Astrocyte of the hippocampus (primary cell): Measurements from ENCODE around the gene L3MBTL2.
"Not testable (repeated sequence)": the region's sequence is repeated elsewhere in the genome, so short reads cannot be mapped to it uniquely, and the experiment has no call there.

Source experiments
- DNase-seq: peaks from one replicate; pipeline ENCODE4 v3.0.0; 2011; ENCODE audit warnings: low read depth, low spot score

The L3MBTL2 gene

DNA sequence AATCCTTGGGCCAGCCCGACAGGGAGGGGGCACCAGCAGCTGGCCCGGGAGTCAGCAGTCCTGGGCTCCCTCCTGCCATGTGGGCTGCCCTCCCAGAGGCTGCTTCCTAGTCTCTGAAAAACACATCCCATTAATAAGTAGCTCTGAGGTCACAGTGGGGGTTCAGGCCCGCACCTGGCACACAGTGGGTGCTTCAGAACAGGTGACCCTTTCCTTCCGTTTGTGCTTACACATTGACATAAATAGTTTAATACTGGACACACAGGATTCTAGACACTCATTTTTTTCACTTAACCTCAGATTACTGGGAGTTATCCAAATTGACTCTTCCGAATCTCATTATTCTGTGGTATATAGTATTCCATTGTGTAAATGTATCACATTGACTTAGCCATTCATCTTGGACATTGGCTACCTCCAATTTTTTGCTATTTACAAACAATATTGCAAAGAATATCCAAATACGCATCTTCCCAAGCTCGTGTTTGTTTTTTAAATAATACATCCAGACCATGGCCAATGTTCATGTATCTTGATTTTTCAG, 36.1 kb downstream of the L3MBTL2 start:
- DNase-seq, result no peak

DNA sequence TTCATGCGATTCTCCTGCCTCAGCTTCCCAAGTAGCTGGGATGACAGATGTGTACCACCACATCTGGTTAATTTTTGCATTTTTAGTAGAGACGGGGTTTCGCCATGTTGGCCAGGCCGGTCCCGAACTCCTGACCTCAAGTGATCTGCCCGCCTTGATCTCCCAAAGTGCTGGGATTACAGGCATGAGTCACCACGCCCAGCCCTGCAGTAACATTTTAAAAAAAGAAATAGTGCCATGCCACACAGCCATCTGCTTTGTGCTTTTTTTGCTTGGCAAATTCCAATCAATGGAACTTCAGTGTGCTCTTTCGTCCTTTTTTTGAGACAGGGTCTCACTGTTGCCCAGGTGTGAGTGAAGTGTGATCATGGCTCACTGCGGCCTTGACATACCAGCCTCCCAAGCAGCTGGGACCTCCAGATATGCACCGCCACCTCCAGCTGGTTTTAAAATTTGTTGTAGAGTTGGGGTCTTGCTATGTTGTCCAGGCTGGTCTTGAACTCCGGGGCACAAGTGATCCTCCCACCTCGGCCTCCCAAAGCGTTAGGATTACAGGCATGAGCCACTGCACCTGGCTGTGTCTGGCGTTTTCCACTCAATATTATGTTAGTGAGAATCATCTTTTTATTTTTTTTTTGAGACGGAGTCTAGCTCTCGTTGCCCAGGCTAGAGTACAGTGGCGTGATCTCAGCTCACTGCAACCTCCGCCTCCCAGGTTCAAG, 37.4 kb downstream of the L3MBTL2 start:
- no peak for DNase-seq

DNA sequence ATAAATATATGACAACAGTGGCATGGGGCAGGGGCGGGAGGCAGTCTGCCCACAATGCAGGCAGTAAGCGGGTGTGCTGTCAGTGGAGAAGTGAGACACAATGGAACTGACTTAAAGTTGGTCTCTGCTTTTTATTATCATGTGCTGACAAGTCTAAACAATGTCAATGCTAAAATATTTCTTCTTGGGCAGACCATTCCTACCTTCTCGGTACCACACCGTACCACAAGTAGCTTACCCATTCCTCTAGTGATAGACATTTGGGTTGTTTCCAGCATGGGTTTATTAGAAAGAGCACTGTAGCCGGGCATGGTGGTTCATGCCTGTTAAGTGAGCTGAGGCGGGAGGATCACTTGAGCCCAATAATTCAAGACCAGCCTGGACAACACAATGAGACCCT, 38.2 kb downstream of the L3MBTL2 start:
- DNase-seq, result no peak

DNA sequence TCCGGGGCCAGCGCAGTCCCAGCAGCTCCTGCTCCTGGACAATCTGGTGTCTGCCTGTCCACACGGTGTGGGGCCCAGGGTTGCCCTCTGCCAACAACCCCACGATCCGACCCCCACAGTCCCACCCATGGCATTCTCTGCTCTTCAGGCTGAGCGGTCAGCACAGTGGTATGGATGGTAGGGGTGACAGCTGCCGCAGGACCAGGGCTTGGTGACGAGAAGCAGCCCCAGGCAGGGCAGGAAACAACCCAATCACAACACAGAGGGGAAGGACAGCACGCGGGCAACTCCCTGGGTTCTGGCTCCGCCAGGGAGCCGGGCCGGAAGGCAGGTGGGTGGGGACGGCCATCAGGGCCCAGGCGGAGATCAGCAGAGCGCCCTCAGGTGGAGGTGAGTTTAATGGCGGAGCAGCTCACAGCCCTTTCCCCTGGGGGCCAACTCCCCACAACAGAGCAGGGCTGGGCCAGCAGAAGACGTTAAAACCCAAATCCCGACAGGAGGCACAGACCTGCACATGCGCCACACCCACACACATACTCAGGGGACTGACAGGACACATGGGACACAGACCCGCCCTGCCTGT, 40.9 kb downstream of the L3MBTL2 start:
- no peak for DNase-seq

DNA sequence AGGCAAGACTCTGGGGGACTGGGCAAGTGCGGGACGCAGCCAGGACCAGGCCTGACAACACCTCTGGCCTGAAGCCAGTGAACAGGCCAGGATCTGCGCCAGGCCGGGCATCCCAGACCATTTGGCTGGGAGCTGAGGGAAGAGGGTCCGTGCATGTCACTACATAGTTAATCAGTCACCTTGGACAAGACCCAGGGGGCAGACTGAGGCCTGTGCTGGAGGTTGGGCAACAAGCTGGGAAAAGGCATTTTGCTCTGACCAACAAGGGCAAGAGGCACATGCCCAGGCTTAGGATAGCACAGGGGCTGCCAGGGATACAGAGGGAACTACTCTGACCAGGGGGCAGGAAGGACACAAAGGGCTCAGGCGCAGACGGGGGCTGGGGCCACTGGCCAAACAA, 42.6 kb downstream of the L3MBTL2 start:
- DNase-seq, result no peak

DNA sequence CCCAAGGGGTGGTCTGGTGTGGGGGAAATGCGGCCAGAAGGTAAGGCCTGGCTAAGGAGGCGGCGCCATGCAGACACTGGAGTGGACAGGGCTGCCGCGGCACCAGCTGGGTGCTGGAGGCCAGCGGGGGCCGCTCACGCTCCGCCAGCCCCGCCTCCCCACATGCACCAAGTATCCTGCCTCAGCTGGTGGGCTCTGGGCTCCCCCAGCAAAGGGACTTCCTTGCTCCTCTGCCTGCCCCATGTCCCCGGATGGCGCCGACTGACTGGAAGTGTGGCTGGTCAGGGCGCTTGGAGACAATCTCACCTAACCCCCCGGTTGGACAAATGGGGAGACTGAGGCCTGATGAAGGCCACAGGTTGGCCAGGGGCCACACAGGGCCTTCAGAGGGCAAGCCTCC, 43.2 kb downstream of the L3MBTL2 start:
- no peak for DNase-seq

DNA sequence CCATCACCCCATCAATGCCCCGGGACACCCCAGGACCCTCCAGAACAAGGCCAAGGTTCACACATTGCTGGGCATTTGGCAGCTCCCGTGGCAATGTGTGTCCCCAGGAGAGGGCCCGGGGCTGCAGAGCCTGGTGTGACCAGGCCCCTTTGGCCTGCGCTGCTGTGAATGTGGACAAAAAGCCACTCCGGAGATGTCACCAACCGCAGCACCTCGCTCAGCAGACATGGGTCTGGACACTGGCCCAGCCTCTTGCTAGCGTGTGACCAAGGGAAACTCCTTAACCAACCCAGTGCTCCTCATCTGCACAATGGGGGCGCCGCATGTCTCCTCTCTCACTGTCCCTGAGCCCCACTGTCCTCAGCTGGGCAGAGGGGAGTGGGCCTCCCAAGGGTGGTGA, 43.6 kb downstream of the L3MBTL2 start:
- no peak for DNase-seq

DNA sequence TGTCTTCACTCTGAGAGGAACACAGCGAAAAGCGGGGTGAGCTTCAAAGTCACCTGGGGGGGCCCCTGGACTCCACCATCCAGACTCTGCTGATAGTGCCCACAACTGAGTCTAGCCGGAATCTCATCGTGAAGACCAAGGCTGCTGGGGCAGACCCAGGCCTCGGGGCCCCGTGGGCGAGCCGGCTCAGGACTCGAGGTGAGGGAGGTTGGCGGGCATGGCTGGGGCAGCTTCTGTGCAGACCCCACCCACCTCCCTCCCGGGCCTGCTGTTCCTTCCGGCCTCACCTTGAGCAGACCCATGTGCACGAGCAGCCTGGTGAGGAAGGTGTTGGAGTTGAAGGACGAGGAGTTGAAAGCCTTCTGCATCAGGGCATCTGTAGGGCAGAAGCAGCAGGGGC, 44.3 kb downstream of the L3MBTL2 start:
- DNase-seq, result no peak

DNA sequence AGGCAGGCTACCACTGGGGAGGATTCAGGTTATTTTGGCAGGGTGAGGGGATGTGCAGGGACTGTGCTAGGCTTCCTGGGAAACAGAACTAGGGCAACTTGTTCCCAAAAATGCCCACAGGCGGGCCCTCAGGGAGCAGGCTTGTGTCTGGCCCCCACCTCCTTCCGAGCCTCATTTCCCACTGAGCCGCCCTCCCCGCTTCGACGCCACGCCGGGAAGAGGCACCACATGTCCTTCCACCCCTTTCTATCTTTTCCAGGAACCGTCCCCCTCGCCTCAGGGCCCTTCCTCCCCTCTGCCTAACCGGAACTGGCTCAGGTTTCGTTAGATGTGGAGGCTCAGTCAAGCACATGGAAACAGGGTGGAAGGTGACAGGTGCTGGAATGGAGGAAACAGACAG, 45.0 kb downstream of the L3MBTL2 start:
- DNase-seq, result no peak

DNA sequence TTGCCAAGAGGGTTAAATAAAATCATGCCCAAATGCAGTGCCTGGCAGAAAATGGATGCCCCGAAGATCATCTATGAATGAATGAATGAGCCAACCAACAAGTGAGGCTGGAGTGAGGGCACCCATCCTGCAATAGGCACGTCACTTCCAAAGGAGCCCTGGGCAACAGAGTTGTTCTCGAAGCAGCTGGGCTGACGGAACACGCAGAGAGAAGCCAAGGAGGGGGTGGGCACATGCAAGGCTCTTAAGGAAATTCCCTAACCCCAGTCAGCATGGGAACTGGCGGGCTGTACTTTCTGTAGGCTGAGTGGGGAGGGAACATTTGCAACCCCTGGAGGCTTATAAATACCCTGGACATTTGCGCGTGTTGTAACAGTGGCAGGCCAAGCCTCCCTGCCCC, 47.3 kb downstream of the L3MBTL2 start:
- no peak for DNase-seq

DNA sequence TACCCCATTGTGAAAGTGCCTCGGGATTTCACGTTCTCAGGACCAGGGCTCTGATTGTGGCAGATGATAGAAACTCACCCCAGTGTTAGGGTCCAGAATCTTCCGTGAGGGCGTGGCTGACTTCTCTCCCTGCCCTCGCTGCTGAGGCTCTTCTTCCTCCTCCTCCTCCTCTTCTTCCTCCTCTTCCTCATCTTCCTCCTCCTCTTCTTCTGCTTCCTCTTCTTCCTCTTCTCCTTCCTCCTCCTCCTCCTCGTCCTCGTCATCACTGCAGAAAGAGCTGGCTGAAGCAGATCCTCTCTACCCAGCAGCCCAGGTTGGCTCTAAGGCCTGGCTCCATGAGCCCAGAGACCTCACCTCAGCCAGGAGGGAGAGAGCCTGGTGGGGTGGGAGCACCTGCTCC, 49.1 kb downstream of the L3MBTL2 start:
- DNase-seq, result no peak

DNA sequence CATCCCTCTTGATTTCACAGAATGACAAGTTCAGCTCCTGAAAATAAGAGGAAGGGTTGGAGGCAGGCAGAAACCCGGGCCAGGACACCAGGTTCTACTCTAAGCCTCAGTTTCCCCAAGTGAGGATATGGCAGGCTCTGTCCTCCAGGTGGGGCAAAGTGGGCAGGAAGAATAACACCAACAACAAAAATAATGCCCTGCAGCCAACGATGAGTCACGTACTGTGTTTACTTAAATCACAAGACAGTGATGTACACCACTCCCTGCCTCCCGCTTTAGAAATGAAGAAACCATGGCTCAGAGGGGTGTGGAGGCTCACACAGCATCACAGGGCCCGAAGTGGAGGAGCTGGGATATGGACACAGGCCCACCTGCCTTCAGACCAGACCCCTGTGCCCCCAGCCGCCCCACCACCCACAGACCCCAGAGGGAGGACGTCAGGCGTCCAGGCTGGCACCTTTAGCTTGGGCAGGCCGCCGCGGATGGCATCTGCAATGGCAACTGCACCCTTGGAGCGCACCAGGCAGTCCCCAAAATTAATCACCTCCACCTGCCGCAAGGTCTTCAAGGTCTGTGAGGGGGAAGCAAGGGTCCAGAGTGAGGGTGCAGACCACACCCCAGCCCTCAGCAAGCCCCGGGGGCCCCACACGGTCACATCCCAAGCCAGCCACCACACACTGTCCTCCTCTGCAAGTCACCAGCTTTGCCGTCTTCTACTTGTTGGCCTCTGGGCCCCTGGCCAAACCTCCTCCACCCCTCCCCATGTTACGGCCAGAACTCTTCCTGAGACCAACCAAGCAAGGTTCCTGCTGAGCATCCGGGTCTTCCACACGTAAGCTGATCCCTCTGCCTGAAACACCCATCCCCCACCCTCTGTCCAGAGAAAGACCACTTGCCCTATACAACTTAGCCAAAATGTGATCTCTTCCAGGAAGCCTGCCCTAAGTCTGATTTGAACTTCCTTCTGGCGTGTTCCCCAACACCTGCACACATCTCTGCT, 51.4 kb downstream of the L3MBTL2 start:
- DNase-seq, result peak; percentile 63

DNA sequence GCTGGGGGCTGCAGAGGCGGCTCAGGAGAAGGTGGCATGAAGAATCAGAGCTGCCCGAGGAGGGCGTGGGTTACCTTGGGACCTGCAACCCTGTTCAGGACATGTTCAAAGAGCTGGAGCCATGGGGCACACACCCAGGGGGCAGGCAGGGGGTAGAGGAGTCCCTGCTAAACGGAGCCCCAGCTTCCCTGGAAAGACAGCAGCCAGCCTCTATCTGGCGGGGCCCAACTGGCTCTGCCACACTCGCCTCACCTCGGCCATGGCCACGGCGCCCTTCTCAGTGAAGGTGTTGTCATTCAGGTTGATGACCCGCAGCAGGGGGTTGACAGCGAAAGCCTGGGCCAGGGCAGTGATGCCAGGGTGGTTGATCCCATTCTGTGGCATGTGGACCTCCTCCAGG, 52.6 kb downstream of the L3MBTL2 start:
- DNase-seq, result no peak

DNA sequence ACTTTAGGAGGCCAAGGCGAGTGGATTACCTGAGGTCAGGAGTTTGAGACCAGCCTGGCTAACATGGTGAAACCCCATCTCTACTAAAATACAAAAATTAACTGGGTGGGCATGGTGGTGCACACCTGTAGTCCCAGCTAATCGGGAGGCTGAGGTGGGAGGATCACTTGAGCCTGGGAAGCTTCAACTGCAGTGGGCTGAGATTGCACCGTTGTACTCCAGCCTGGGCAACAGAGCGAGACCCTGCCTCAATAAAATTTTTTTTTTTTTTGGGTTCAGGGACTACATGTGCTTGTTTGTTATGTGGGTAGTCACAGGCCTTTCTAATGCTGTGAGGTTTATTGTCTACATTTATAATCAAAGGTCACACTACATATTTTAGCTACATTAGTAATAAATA, 54.6 kb downstream of the L3MBTL2 start:
- DNase-seq, result not testable (repeated sequence)

DNA sequence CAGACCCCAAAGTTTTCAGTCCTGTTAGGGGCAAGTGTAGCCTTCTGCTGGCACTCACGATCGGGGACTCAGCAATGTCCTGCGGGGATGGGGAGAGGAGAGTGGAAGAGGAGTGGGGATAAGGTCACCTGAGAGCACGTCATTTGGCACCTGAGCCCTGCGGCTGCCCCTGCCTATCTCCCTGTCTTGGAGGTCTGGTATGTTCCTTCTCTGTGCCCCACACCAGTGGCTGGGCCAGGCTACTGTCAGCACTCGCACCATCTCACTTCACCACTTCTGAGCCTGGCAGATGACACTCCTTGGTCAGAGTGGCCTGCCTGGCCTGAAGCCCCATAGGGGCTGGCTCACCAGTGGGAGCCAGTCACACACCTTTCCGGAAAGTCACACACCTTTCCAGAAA, 55.8 kb downstream of the L3MBTL2 start:
- DNase-seq, result no peak

DNA sequence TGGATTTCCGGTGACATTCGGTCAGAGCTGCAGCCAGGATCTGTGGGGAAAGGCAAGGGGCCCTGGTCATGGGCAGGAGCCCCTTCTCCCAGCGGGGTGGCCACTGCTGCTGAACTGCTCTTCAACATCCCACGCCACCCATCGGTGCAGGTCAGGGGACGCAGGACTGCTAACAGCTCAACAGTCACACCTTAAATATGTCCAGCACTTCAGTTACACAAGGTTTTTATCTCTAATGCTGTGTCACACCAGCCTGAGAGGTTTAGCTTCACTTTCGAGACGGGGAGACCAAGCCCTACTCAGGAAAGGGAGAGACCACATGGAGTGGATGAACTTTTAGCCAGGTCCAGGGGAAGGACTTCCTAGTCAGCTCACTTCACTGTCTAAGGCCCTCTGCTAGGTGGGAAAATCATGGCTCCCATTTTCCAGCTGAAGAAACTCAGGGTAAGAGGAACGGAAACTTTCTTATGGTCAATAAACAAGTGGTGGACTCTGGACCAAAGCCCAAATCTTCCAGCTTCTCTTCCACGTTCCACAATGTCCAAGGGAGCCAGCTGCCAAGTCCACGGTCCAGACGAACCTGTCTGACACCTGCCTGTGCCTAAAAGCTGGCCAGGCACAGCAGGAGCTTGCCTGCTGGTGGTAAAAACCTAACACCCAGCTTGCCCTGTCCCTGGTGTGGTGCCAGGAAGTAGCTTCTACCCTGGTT, 56.6 kb downstream of the L3MBTL2 start:
- DNase-seq, result no peak

DNA sequence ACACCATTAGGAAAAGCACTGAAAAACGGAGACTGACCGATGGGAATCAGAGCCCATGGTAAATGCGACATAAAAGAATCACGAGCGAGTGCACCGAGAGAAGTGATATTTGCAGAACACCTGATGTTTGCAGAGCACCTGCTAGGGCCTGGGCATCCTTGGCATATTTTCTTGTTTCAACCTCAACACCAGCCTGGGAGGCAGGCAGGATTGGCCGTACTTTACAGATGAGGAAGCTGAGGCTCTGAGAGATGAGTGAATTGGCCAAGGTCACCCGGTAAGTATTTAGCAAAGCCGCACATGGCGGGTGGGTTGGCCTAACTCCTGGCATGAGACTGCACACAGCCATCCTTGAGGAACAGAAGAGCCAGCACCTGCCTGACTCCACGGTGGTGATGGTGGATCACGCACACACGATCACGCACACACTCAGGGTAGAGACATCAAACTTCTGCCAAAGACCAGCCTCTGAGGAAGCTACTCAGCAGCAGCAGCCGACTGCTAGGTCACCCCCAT, 57.2 kb downstream of the L3MBTL2 start:
- DNase-seq, result no peak

DNA sequence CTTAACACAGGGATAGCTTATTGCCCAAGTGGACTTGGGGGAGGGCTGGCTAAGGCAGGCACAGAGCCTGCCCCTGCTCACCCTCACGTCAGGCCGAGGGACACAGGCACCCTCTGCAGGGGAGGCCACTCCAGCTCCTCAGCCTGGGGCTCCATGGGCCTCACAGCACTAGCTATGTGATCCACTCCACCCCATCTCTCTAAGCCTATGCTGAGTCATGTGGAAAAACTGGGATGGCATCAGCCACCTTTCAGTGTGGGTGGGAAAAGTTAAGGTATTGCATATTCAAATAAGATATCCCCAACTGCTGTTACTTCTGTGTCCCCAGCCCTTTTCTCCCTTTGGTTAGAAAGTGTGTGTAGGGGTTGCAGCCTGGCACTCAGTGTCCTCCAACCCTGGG, 58.6 kb downstream of the L3MBTL2 start:
- peak; percentile 22 for DNase-seq

DNA sequence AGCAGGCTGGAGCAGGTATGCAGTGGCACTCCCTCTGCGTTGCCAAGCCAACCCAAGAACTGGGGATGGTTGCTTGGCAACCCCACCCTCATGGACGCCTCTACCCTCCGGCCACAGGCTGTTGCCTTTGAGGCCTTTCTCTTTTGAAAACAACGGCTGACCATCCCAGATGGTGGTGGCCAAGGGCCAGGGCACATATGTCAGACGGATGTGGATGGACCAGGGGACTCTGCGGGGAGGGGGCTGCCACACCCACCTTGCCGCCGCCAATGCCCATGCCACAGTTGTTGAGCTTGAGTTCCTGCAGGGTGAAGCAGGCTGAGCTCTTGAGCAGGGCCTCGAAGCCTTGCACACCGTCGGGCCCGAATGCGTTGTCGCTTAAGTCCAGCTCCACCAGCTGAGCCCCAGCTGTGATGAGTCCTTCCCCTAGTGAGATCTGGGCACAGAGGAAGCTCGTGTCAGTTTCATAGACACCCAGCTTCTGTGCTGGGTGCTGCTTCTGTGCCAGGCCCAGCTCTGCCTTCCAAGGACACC, 59.4 kb downstream of the L3MBTL2 start:
- no peak for DNase-seq

DNA sequence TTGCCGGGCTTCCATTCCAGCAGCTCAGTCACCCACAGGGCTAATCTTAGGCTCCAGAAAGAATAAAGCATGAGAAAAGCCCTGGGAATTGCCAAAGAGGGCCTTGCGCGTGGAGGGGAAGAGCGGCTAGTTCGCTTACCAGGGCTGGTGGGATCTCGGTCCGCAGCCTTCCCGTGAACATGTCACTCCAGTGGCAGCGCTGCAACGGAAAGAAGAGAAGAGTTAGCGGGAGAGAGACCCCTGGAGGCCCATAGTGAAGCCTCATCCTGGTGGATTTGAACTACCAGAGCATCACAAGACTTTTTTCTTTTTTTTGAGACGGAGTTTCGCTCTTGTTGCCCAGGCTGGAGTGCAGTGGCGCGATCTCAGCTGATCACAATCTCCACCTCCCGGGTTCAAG, 62.8 kb downstream of the L3MBTL2 start:
- DNase-seq, result no peak

DNA sequence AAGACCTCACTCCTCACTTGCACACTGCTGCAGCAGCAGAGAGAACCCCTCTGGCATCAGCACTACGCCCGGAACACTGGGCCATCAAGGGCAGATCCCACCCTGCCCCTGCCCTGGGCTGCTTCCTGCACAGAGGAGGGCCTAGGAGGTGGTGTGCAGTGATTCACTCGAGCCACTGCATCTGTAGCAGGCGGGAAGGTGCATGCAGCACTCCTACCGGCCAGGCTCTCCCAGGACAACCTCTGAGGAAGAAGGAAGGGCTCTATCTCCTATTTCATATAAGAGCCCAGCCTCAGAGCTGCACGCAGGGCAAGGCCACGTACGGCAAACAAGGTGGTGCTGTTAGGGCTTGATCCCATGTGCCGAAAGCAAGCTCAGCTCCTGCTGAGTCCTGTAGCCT, 66.7 kb downstream of the L3MBTL2 start:
- DNase-seq, result no peak
